ENCODE data around the gene PARP9. TPM values are rescaled to one million over a fixed set of nuclear protein-coding genes. Genes with fewer than 3 reads are reported as not detected.

Gene PARP9
- total RNA-seq, 1 experiment from 2014 or later = 1.8 TPM

- DNase-seq (ENCODE audit: low spot score) = no peak
- POLR2A ChIA-PET = no interaction called here
- Mint-ChIP-seq H3K4me3 (no peak overlapping the region), H3K36me3 (no peaks in the 10 kb centered on the region), H3K9me3 (no peaks in the 10 kb centered on the region), H3K27me3 (ENCODE audit: low read depth) (no peaks in the 10 kb centered on the region), H3K27ac (no peak overlapping the region), H3K4me1 (peaks cover 5% of the 10 kb centered on the region)
- CTCF ChIA-PET = no interaction called here
- TF ChIP-seq RORB (CRISPR knock-in tag; IDR thresholded peaks at IDR 0.05) (no peak), ZBTB21 (CRISPR knock-in tag; IDR thresholded peaks at IDR 0.05; ENCODE audit: borderline replicate concordance) (no peak), ZNF425 (CRISPR knock-in tag; conservative IDR thresholded peaks at IDR 0.05) (no peak), NR1H2 (CRISPR knock-in tag; IDR thresholded peaks at IDR 0.05) (no peak), ZNF281 (CRISPR knock-in tag; IDR thresholded peaks at IDR 0.05) (no peak), E2F1 (CRISPR knock-in tag; IDR thresholded peaks at IDR 0.05) (no peak)
- ATAC-seq = no peak
These were observed 17.9 kb downstream of the PARP9 start for GRCh38 chr3:122546151-122546550.

- ATAC-seq (no peak), DNase-seq (ENCODE audit: low spot score) (no peak)
- H3K36me3 Mint-ChIP-seq = no peaks in the 10 kb centered on the region
- ChIA-PET POLR2A (no interaction called here), CTCF (interaction anchor here (0.7 kb wide), 1 partner anchor 660 kb away, joined by 3 read pairs; no protein-coding TSS in a partner anchor)
- H3K27ac Mint-ChIP-seq = no peak overlapping the region
- no peak overlapping the region for H3K4me3 Mint-ChIP-seq
- no peaks in the 10 kb centered on the region for H3K27me3 Mint-ChIP-seq (ENCODE audit: low read depth)
- no peaks in the 10 kb centered on the region for H3K9me3 Mint-ChIP-seq
- peaks cover 30% of the 10 kb centered on the region for H3K4me1 Mint-ChIP-seq
- TF ChIP-seq CREM (CRISPR knock-in tag; IDR thresholded peaks at IDR 0.05) (no peak), PRDM15 (CRISPR knock-in tag; IDR thresholded peaks at IDR 0.05) (no peak), E2F4 (CRISPR knock-in tag; IDR thresholded peaks at IDR 0.05; ENCODE audit: borderline replicate concordance, low read depth) (no peak), ERG (CRISPR knock-in tag; IDR thresholded peaks at IDR 0.05) (no peak), HMGA2 (CRISPR knock-in tag; IDR thresholded peaks at IDR 0.05) (no peak), GTF2I (CRISPR knock-in tag; conservative IDR thresholded peaks at IDR 0.05) (no peak), FOXJ3 (CRISPR knock-in tag; IDR thresholded peaks at IDR 0.05; ENCODE audit: borderline replicate concordance) (no peak), SMAD4 (CRISPR knock-in tag; IDR thresholded peaks at IDR 0.05) (no peak), CTCF (IDR thresholded peaks at IDR 0.05) (no peak), USF2 (CRISPR knock-in tag; IDR thresholded peaks at IDR 0.05) (no peak), ATF3 (CRISPR knock-in tag; conservative IDR thresholded peaks at IDR 0.05) (no peak), TP53 (CRISPR knock-in tag; IDR thresholded peaks at IDR 0.05) (no peak)
These were observed 25.1 kb downstream of the PARP9 start for GRCh38 chr3:122538956-122539490.

Measured in WTC11 (cell line).